NCI-H128 (cell line): Measurements from ENCODE around the gene LPCAT2.
A peak's percentile ranks its signal among the peaks of the same experiment; 100 is the strongest.

ENCODE experiments used
- DNase-seq: peaks from one replicate; lab custom pipeline; 2025; ENCODE audit not compliant: unreplicated experiment; lab: John Stamatoyannopoulos, UW

The LPCAT2 gene

DNA sequence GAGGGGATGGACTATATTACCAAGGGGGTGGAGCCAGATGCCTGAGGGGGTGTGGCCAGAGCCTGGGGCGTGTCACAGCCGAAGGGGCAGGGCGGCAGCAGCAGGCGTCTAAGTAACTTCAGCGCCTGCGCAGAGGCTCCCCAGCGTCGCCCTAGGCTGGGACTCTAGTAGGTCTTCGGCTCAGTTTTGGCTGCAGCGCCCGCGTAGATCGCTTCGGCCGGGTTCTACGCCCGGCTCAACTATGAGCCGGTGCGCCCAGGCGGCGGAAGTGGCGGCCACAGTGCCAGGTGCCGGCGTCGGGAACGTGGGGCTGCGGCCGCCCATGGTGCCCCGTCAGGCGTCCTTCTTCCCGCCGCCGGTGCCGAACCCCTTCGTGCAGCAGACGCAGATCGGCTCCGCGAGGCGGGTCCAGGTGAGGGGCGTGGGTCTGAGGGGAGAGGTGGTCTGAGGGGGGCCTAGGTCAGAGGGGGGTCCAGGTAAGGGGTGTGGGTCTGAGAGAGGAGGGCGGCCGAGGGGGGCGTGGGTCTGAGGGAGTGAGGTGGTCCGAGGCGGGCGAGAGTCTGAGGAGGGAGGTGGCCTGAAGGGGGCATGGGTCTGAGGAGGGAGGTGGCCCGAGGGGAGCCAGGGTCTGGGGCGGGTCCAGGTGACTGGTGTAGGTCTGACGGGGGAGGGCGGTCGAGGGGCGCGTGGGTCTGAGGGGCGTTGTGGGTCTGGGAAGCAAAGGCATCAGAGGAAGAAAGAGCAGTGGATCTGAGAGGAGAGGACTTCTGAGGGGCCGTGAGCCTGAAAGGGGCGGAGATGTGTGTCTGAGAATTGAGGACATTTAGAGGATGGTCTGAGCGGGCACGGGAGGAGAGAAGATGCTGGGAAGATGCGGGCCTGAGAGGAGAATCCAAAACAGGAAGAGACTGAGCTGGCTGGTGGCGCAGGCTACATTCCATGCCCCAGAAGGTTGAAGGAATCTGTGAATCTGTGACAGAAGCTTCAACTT, at the start of gene LPCAT2:
Gene LPCAT2 (plus strand): TSS at position 132 of the 991 bp plus-strand sequence. CDS start 110 bp downstream, at position 242.
- DNase-seq = peak; percentile 7

DNA sequence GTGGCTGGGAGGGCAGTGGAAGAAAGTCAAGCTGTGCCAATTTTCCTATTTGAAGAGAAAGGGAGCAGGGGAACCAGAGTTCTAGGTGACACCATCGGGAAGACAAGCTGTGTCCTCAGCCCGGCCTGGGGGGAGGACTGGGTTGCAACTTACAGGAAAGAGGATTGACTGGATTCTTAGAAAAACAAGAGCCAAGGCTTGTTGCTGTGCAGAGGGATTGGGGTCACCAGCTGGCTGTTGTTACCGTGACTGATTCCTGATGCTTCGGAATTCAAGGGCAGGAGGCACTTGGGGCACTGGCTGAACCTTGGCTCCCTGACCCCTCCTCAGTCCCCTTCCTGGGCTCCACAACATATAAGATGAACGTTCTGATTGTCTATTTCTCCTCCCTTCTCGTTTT, 46.6 kb upstream of the LPCAT2 start:
- no peak for DNase-seq

- DNase-seq = no peak
These were observed 44.5 kb upstream of the LPCAT2 start for GRCh38 chr16:55464375-55464774.

- DNase-seq = peak; percentile 76
These were observed 43.6 kb upstream of the LPCAT2 start for GRCh38 chr16:55465077-55465896.

DNA sequence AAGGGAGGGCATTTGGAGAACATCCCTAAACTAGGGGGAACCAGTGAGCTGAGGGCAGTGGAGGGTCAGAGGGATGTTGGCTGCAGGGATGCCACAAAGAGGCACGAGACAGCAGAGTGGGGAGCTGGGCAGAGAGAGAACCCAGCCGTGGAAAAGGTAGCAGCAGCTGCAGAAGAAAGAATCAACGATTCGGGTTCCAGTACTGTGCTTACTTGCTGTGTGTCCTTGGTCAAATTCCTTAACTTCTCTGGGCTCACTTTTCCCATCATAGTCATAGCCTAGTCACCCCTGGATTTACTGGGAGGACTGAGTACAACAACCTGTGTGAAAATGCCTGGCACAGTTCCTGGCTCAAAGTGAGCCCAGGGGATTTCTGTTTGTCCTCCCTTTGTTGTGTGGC, 42.7 kb upstream of the LPCAT2 start:
- DNase-seq = no peak

DNA sequence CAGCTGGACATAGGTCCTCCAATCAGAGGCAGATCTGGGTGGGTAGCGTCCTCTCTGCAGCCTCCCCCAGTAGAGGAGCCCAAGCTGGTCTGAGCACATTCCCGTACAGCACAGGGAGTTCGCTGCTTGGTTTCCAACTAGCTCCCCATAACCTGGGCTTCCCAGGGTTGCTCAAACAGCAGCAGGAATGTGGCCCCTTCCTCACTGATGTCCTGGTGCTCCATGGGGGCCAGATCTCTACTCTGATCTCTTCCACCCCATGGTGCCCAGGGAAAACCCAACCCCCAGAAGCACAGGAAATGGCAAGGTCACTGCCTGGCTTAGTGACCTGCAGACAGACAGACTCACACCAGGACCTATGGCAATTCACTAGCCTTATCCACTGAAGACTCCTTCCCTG, 41.0 kb upstream of the LPCAT2 start:
- no peak for DNase-seq

- no peak for DNase-seq
These were observed 40.4 kb upstream of the LPCAT2 start for GRCh38 chr16:55468352-55468990.

- DNase-seq = no peak
These were observed 38.9 kb upstream of the LPCAT2 start for GRCh38 chr16:55469821-55470532.

DNA sequence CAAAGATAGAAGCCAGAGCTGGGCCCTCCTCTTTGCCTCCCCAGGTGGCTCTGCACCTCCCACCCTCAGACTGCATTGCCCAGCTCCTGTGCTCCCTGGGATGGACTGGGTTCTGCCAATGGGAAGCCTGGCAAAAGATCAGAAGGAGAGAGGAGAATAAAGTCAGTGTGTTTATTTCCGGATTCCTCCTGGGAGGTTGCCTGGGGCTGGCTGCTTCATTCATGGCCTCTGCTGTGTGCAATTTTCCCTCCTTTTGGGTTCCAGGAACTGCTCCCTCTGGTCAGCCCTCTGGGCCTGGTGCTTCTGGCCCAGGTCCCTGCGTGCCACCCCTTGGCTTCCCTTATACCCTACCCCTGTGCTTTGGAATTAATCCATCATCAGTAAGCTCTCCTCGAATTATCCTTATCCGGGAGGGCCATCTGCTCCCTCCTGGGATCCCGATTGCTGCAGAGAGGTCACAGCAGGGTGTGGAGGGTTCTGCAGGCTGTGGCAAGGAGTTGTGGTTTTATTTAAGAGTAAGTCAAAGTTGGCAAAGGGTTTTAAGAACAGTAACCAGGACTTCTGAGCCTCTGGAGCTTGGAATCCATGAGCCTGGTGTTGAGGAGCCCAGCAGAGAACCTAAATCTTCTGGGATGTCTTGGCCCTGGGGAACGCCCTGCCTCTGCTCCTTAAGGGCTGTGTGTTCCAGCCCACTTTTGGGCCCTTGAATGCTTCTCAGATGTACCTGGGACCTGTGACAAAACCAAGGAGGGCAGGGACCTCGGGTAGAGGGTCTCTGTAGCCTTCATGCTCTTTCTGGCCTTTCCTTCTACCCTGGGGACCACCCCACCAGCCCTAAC, 38.1 kb upstream of the LPCAT2 start:
- DNase-seq = no peak

DNA sequence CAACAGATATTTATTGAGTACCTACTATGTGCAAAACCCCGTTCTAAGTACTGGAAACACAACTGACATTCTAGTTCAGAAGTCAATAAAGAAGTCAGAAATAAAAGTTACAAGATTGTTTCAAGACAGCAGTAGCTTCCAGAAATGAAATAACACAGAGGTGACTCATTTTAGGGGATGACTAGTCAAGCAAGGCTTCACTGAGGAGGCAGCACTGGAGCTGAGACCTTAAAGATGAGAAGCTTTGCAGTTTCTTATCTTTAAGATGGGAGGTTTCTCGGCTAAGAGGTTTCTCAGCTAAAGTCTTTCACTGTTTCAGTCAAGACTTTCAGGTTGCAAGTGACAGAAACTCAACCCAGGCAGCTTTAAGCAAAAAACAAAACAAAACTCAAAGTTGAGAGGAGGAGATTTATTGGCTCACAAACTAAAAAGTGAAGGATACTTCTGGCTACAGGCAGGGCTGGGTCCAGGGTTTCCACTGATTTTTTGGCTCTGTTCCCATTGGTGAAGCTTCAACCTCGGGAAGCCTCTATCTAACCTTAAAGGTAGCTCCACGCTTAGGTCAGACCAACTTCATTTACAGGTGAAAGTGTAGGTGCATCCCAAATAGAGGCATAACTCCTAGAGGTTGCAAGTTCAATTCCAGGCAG, 37.3 kb upstream of the LPCAT2 start:
- DNase-seq = no peak

- no peak for DNase-seq
These were observed 35.3 kb upstream of the LPCAT2 start for GRCh38 chr16:55473587-55473986.

DNA sequence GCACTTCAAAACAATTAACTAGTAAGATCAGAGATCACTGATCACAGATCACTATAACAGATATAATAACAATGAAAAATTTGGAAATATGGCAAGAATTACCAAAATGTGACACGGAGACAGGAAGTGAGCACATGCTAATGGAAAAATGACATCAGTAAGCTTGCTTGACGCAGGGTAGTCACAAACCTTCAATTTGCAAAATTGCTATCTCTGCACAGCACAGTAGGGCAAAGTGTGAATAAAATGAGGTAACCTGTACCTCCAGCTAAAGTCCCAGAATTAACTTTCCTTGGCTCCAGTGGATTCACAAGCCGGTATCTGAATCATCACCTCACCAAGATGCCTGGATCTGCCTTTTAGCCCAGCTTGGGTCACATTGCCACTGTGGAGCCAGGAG, 34.1 kb upstream of the LPCAT2 start:
- no peak for DNase-seq

GRCh38 chr16:55475919-55476318, 33.0 kb upstream of the LPCAT2 start:
- no peak for DNase-seq

DNA sequence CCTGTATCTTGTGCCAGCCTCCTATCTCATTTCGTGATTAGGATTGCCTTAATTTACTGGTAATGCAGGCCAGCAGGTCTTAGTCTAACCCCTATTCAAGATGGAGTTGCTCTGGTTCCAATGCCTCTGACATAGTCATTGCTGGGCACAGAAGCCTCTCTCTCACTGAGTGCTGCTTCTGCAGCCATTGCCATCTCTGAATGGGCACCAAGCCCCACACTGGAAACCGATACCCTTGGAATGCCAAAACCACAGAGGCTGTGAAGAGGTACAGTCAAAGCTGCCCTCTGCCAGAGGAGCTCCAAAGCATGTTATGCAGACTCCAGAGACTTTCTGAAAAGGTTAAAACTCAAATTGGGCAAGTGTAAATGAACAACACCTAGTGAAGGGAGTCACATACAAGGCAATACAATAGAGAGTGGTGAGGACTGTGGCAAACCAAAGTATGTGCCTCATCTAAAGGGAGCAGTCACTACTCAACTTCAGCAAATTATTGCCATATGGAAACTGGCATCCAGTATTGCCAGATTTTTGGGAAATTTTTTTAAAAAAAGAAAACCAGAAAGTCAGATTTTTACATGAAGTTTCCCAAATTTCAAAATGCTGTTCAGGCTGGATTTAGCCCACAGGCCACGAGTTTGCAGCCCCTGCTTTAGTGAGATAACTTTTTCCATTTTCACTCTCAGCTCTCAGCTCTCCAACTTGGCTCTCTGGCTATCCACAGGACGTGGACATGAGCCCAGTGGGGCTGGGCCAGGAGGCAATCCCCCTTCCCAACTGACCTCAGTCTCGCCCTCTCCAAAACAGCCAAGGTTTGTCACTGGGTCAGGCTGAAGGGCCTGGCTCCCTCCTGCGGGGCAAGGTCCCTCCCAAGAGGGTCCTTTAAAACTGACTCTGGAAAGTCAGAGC, 32.0 kb upstream of the LPCAT2 start:
- DNase-seq = no peak

DNA sequence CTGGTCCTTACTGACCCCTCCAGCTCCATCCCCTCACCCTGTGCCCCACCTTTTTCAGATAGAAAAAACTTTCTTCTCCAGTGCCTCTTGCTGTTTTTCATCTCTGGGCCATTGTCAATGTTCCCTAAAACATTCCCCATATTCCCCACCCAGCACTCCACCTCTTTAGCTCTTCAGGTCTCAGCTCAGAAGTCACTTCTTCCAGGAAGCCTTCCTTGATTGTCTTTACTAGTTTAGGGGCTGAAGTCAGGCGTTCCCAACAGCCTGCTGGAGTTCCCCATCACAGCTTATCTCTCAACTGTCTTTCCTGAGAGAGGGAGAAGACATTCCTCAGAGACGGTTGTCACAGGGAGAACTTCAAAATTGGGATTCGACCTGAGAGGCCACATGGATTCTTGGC, 31.1 kb upstream of the LPCAT2 start:
- DNase-seq = no peak

- DNase-seq = no peak
These were observed 29.9 kb upstream of the LPCAT2 start, which contains the start of gene MMP2 for GRCh38 chr16:55478827-55479429. Gene MMP2, plus strand, starts transcription at chr16:55479198. Its CDS starts 282 bp downstream, at chr16:55479480.

- no peak for DNase-seq
These were observed 29.3 kb upstream of the LPCAT2 start for GRCh38 chr16:55479430-55480140.
